GM12891 (cell line): ENCODE measurements around the gene PTGER4.

Experiments used
- POLR2A ChIP-seq: IDR thresholded peaks from 2 replicates; pipeline ENCODE4 v1.6.1; 2011; ENCODE audit warnings: low read depth, low read length, control low read depth
- POLR2AphosphoS5 ChIP-seq: IDR thresholded peaks from 2 replicates; pipeline ENCODE4 v1.6.1; 2011; ENCODE audit warnings: low read depth, low read length, control low read depth
- SPI1 ChIP-seq: IDR thresholded peaks from 2 replicates; pipeline ENCODE4 v1.6.1; 2011; ENCODE audit warnings: low read depth, low read length, control low read depth

DNA sequence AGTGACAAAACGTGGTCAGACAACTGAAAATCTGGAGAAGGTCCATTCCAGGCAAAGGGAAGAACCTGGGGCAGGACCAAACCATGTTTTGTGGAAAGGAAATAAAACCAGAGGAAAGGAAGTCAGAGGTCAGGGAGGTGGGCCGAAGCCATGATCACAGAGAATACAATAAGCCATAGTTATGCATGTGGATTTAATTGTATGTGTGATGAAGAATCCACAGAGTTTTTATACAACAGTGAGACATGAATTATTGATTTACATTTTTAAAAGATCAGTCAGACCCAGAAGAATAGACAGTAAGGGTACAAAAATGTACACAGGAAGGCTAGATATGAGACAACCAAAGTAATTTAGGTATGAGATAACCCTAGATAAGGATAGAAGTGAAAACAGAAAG, 55.3 kb downstream of the PTGER4 start:
- TF ChIP-seq SPI1 (no peak), POLR2A (no peak), POLR2AphosphoS5 (no peak)
